HCT116 (cell line): ENCODE results near the gene YBX2. TPM values are rescaled to one million over a fixed set of nuclear protein-coding genes. Genes with fewer than 3 reads are reported as not detected.
A peak's percentile ranks its signal among the peaks of the same experiment; 100 is the strongest.

Experiments used
- ATAC-seq: fragments of 200-7000 bp; cut with Tn5 transposase; 2 replicates; pipeline ENCODE4 v1.9.1; 2020; ENCODE audit warnings: mild to moderate bottlenecking, moderate library complexity
- BruUV-seq: library from RNA; stranded (reverse); fragments of 400-500 nt; replicated peaks from 2 replicates; lab custom pipeline; 2021; lab: Mats Ljungman, UMichigan
- CTCF ChIA-PET: fragments of 300-600 bp; sonication (Branson Sonifier 250); formaldehyde crosslinking; loops from one replicate; lab custom pipeline; 2021; ENCODE audit warnings: antibody characterized with exemption; lab: Charles Lee
- POLR2A ChIA-PET: fragments of 300-600, 350-600 bp; sonication (Branson Sonifier 250); formaldehyde crosslinking; loops from one replicate; lab custom pipeline; 2021; ENCODE audit warnings: antibody characterized with exemption; lab: Charles Lee
- RAD21 ChIA-PET, 2 experiments: fragments of 300-600 bp; sonication (Branson Sonifier 250); formaldehyde crosslinking; loops; one replicate each; lab custom pipeline; 2023; ENCODE audit warnings: low total read pairs in 2 of 2; ENCODE audit not compliant: uncharacterized antibody in 2 of 2, unreplicated experiment in 2 of 2, low non-redundant PET in 1 of 2; lab: Charles Lee
- DNase-seq: peaks from one replicate; pipeline ENCODE4 v3.0.0-alpha.2; 2010; ENCODE audit warnings: low read depth, low spot score
- H2AFZ ChIP-seq: fragments of 200-600 bp; shearing (Covaris generic), sonication (generic); 2 replicates; pipeline ENCODE4 v1.6.1; 2017; ENCODE audit warnings: low read depth, mixed run types, mixed read lengths, antibody characterized with exemption, low read length; ENCODE audit not compliant: poor library complexity, severe bottlenecking
- H3K27ac ChIP-seq: 2 replicates; pipeline ENCODE4 v1.5.1; 2012; ENCODE audit warnings: low read depth, low read length
- H3K27me3 ChIP-seq: fragments of 200-600 bp; sonication (generic); 2 replicates; pipeline ENCODE4 v1.6.1; 2016; ENCODE audit warnings: mixed run types, low read length, mixed read lengths; ENCODE audit not compliant: insufficient read depth
- H3K36me3 ChIP-seq, 2 experiments: fragments of 200-500 bp in 1 of 2; fragments of 200-600 bp in 1 of 2; sonication (Bioruptor generic) in 1 of 2; sonication (generic) in 1 of 2; 2 replicates each; pipeline versions ENCODE4 v1.5.1 to v1.6.1; 2014 to 2016; ENCODE audit warnings: low read length in 2 of 2, inconsistent platforms in 1 of 2, mixed read lengths in 1 of 2, mixed run types in 1 of 2; ENCODE audit not compliant: insufficient read depth in 2 of 2, control insufficient read depth in 1 of 2
- H3K4me1 ChIP-seq, 2 experiments: fragments of 200-600 bp in 1 of 2; sonication (generic) in 1 of 2; 2 replicates each; pipeline versions ENCODE4 v1.5.1 to v1.6.1; 2012 to 2017; ENCODE audit warnings: low read length in 2 of 2, inconsistent platforms in 1 of 2, mild to moderate bottlenecking in 1 of 2, mixed read lengths in 1 of 2, mixed run types in 1 of 2, moderate library complexity in 1 of 2; ENCODE audit not compliant: insufficient read depth in 2 of 2, control insufficient read depth in 1 of 2
- H3K4me2 ChIP-seq: fragments of 200-600 bp; sonication (generic); 2 replicates; pipeline ENCODE4 v1.6.1; 2017; ENCODE audit warnings: mixed run types, low read length, mixed read lengths
- H3K4me3 ChIP-seq, 2 experiments: fragments of 200-600 bp in 1 of 2; sonication (generic) in 1 of 2; replicated peaks in 1 of 2; 2 replicates each; pipeline ENCODE4 v1.5.1; 2011 to 2016; ENCODE audit warnings: low read length in 2 of 2, control low read depth in 1 of 2, low read depth in 1 of 2, mild to moderate bottlenecking in 1 of 2, mixed read lengths in 1 of 2, mixed run types in 1 of 2
- H3K79me2 ChIP-seq: fragments of 200-600 bp; sonication (generic); 2 replicates; pipeline ENCODE4 v1.6.1; 2017; ENCODE audit warnings: mild to moderate bottlenecking, mixed run types, low read length, moderate library complexity, mixed read lengths; ENCODE audit not compliant: insufficient read depth
- H3K9ac ChIP-seq: fragments of 200-600 bp; sonication (generic); 2 replicates; pipeline ENCODE4 v1.6.1; 2016; ENCODE audit warnings: low read length, mixed read lengths
- H3K9me2 ChIP-seq: fragments of 200-600 bp; sonication (generic), shearing (Covaris generic); 2 replicates; pipeline ENCODE4 v1.6.1; 2017; ENCODE audit warnings: mixed run types, mild to moderate bottlenecking, moderate library complexity; ENCODE audit not compliant: insufficient read depth
- H3K9me3 ChIP-seq, 2 experiments: fragments of 200-500 bp in 1 of 2; fragments of 200-600 bp in 1 of 2; sonication (Bioruptor generic) in 1 of 2; sonication (generic) in 1 of 2; 2 replicates each; pipeline ENCODE4 v1.6.1; 2014 to 2017; ENCODE audit warnings: low read length in 2 of 2, mixed read lengths in 2 of 2, inconsistent platforms in 1 of 2, low read depth in 1 of 2, mild to moderate bottlenecking in 1 of 2, mixed run types in 1 of 2, moderate library complexity in 1 of 2; ENCODE audit not compliant: control insufficient read depth in 1 of 2, insufficient read depth in 1 of 2
- H4K20me1 ChIP-seq: fragments of 200-600 bp; sonication (generic), shearing (Covaris generic); 2 replicates; pipeline ENCODE4 v1.6.1; 2017; ENCODE audit warnings: mixed run types, mild to moderate bottlenecking, moderate library complexity; ENCODE audit not compliant: insufficient read depth
- CEBPB ChIP-seq: IDR thresholded peaks from 2 replicates; pipeline ENCODE4 v1.6.1; 2012; ENCODE audit warnings: low read depth
- ELF1 ChIP-seq: IDR thresholded peaks from 2 replicates; pipeline ENCODE4 v1.6.1; 2012; ENCODE audit warnings: low read depth, borderline replicate concordance
- FOSL1 ChIP-seq: IDR thresholded peaks from 2 replicates; pipeline ENCODE4 v1.6.1; 2012; ENCODE audit warnings: low read depth
- POLR2A ChIP-seq: IDR thresholded peaks from 2 replicates; pipeline ENCODE4 v1.7.0; 2011; ENCODE audit warnings: borderline replicate concordance; ENCODE audit not compliant: insufficient read depth, insufficient read length; ENCODE audit errors: extremely low read depth
- POLR2AphosphoS5 ChIP-seq: IDR thresholded peaks from 2 replicates; pipeline ENCODE4 v1.6.1; 2011; ENCODE audit warnings: mild to moderate bottlenecking, low read depth, low read length, moderate library complexity
- RAD21 ChIP-seq: IDR thresholded peaks from 2 replicates; pipeline ENCODE4 v1.6.1; 2012; ENCODE audit warnings: low read depth, mild to moderate bottlenecking
- YY1 ChIP-seq: IDR thresholded peaks from 2 replicates; pipeline ENCODE4 v1.6.1; 2011; ENCODE audit warnings: low read length, low read depth, moderate library complexity, mild to moderate bottlenecking; ENCODE audit not compliant: insufficient replicate concordance; ENCODE audit errors: extremely low read depth
- intact Hi-C: fragments of 100-400 bp; cut with micrococcal nuclease; formaldehyde crosslinking; loops from 2 replicates; pipeline ENCODE4 v1.10.0; 2022
- total RNA-seq: library from RNA; stranded (reverse); gene quantifications from one replicate; pipeline ENCODE4 v1.2.1, GENCODE V29; 2021; ENCODE audit not compliant: unreplicated experiment

YBX2 gene
- total RNA-seq, 1 experiment from 2014 or later = 2.3 TPM

DNA sequence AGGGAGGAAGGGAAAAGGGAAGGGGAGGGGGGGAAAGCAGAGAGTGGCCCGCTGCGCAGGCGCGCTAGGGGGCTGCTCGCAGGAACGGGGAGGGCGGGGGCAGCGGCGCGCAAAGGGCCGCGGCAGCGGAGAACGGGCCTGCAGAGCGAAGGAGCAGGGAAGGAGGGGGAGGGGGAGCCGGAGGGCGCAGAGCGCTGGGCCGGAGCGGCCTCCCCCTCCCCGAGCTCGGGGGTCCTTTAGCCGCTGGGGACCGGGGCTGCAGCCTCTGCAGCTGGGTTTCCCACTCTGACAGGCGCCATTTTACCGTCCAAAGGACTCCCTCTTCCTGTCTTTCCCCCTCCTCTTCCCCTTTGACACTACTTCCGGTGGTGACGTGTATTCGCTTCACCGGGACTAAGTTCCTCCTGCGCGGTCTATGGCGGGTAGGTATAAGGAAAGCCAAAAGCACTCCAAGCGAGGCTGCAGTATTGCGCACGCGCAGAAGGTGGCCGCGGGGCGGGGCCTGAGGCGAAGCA is 42.7 kb downstream of the YBX2 start, which contains the start of gene CTDNEP1:
TSS of gene CTDNEP1 (minus strand) at position 74 of the 515 bp plus-strand sequence. CDS start 438 bp downstream, outside the sequence.
- CTCF ChIA-PET = interaction anchor here (0.6 to 1.0 kb wide), 3 partner anchors 9 to 206 kb away, joined by 3 to 5 read pairs (median 4); partner anchors contain the start of gene GABARAP
- Histone ChIP-seq H3K9ac (peak within 1 kb of the TSS; percentile 99), H3K4me1 (peaks cover 13 to 25% of the 10 kb centered on the region in 2 experiments), H3K9me2 (no peaks in the 10 kb centered on the region), H3K79me2 (peaks cover 77% of the 10 kb centered on the region), H2AFZ (no peak within 1 kb of the TSS), H3K27ac (peak within 1 kb of the TSS; percentile 84), H3K27me3 (no peaks in the 10 kb centered on the region), H3K9me3 (no peaks in the 10 kb centered on the region), H3K4me3 (peak within 1 kb of the TSS; percentile 82 to 99), H3K4me2 (peak within 1 kb of the TSS; percentile 89), H3K36me3 (peaks cover 9 to 13% of the 10 kb centered on the region in 2 experiments; a peak in 2 of 4 replicates), H4K20me1 (no peaks in the 10 kb centered on the region)
- intact Hi-C loops = loop anchor here (1.0 to 5.0 kb wide), 2 partner anchors 11 to 56 kb away; partner anchors contain the start of genes CLDN7 and EIF5A
- TF ChIP-seq ELF1 (peak; percentile 49; the same call in 1 of the 2 replicates), POLR2A (peak; percentile 55), POLR2AphosphoS5 (peak; percentile 24), CEBPB (no peak), YY1 (peak; percentile 94), FOSL1 (no peak), RAD21 (no peak)
- DNase-seq (peak; percentile 99), ATAC-seq (peak; percentile 89)
- BruUV-seq = no TSS peak
- RAD21 ChIA-PET = no interaction called here
- POLR2A ChIA-PET = interaction anchor here (1.0 to 2.0 kb wide), 3 partner anchors 10 to 17 kb away, joined by 3 to 7 read pairs (median 5); partner anchors contain the start of genes DVL2 and GABARAP
